HepG2 (cell line): ENCODE measurements around the gene KLHDC8B. TPM values are rescaled to one million over a fixed set of nuclear protein-coding genes. Genes with fewer than 3 reads are reported as not detected.
A peak's percentile ranks its signal among the peaks of the same experiment; 100 is the strongest.

Experiments used
- BRD4 ChIP-seq: sonication (generic); formaldehyde crosslinking; IDR thresholded peaks from 2 replicates; pipeline ENCODE4 v1.4.0; 2020; ENCODE audit warnings: missing genetic modification reagents
- FOXJ3 ChIP-seq: sonication (generic); formaldehyde crosslinking; IDR thresholded peaks from 2 replicates; pipeline ENCODE4 v1.4.0; 2020; ENCODE audit warnings: missing genetic modification reagents, mild to moderate bottlenecking, borderline replicate concordance
- KDM5A ChIP-seq: fragments of 200-600 bp; sonication (generic); IDR thresholded peaks from 2 replicates; pipeline ENCODE4 v1.7.0; 2018; ENCODE audit warnings: antibody characterized with exemption, mild to moderate bottlenecking, low read length, borderline replicate concordance
- MAFK ChIP-seq, 2 experiments: IDR thresholded peaks in 1 of 2; conservative IDR thresholded peaks in 1 of 2; 2 replicates each; pipeline ENCODE4 v1.6.1; 2011; ENCODE audit warnings: improper control_type of control experiment in 2 of 2, low read length in 2 of 2
- SALL1 ChIP-seq: sonication (generic); formaldehyde crosslinking; IDR thresholded peaks from 2 replicates; pipeline ENCODE4 v1.8.0; 2022; ENCODE audit warnings: mild to moderate bottlenecking, missing genetic modification reagents
- SMYD3 ChIP-seq: sonication (generic); formaldehyde crosslinking; IDR thresholded peaks from 2 replicates; pipeline ENCODE4 v1.8.1; 2023; ENCODE audit warnings: mild to moderate bottlenecking, missing genetic modification reagents
- SP2 ChIP-seq: sonication (generic); formaldehyde crosslinking; IDR thresholded peaks from 2 replicates; pipeline ENCODE4 v1.5.1; 2020; ENCODE audit warnings: mild to moderate bottlenecking, missing genetic modification reagents
- TMF1 ChIP-seq: sonication (generic); formaldehyde crosslinking; IDR thresholded peaks from 2 replicates; pipeline ENCODE4 v1.8.1; 2022; ENCODE audit warnings: low read depth, missing genetic modification reagents
- ZFP36L2 ChIP-seq: sonication (generic); formaldehyde crosslinking; IDR thresholded peaks from 2 replicates; pipeline ENCODE4 v1.4.0; 2020; ENCODE audit warnings: missing genetic modification reagents
- ZNF10 ChIP-seq: sonication (generic); formaldehyde crosslinking; IDR thresholded peaks from 2 replicates; pipeline ENCODE4 v1.4.0; 2020; ENCODE audit warnings: mild to moderate bottlenecking, low read depth, missing genetic modification reagents, borderline replicate concordance
- ZNF383 ChIP-seq: sonication (generic); formaldehyde crosslinking; IDR thresholded peaks from 2 replicates; pipeline ENCODE4 v1.4.0; 2020; ENCODE audit warnings: missing genetic modification reagents, mild to moderate bottlenecking, borderline replicate concordance
- ZNF547 ChIP-seq: sonication (generic); formaldehyde crosslinking; IDR thresholded peaks from 2 replicates; pipeline ENCODE4 v1.5.1; 2020; ENCODE audit warnings: mild to moderate bottlenecking, missing genetic modification reagents
- ZNF674 ChIP-seq: sonication (generic); formaldehyde crosslinking; IDR thresholded peaks from 2 replicates; pipeline ENCODE4 v1.5.0; 2020; ENCODE audit warnings: low read depth, mild to moderate bottlenecking, missing genetic modification reagents
- ZNF713 ChIP-seq: sonication (generic); formaldehyde crosslinking; IDR thresholded peaks from 2 replicates; pipeline ENCODE4 v1.4.0; 2020; ENCODE audit warnings: mild to moderate bottlenecking, missing genetic modification reagents
- ZNF75D ChIP-seq: sonication (generic); formaldehyde crosslinking; IDR thresholded peaks from 2 replicates; pipeline ENCODE4 v1.8.1; 2023; ENCODE audit warnings: missing genetic modification reagents, mild to moderate bottlenecking, borderline replicate concordance
- ZNF766 ChIP-seq: sonication (generic); formaldehyde crosslinking; IDR thresholded peaks from 2 replicates; pipeline ENCODE4 v1.5.0; 2020; ENCODE audit warnings: missing genetic modification reagents, borderline replicate concordance
- ZNF775 ChIP-seq: sonication (generic); formaldehyde crosslinking; IDR thresholded peaks from 2 replicates; pipeline ENCODE4 v1.4.0; 2020; ENCODE audit warnings: missing genetic modification reagents, mild to moderate bottlenecking, moderate library complexity, borderline replicate concordance
- polyA plus RNA-seq, 8 experiments: library from polyadenylated mRNA; depleted of rRNA in 3 of 8; stranded (reverse) in 7 of 8; unstranded in 1 of 8; fragments of >200 nt; fragmentation: Illumina TruSeq in 4 of 8; extraction: Trizol in 4 of 8; gene quantifications; 2 replicates each; pipeline versions ENCODE4 v1.2.1 to v1.2.3, GENCODE V29; 2011 to 2016; ENCODE audit warnings: low read depth in 4 of 8, missing spikeins in 1 of 8, mixed read lengths in 1 of 8; ENCODE audit not compliant: insufficient read depth in 1 of 8
- total RNA-seq, 5 experiments: library from RNA; depleted of rRNA; stranded (reverse); fragments of >200 nt; fragmentation: Illumina TruSeq; extraction: Trizol; gene quantifications; 2 replicates each; pipeline ENCODE4 v1.2.3, GENCODE V29; 2016; ENCODE audit warnings: low read depth in 1 of 5
- TF ChIP-seq, protein P1 (sequence below): sonication (generic); formaldehyde crosslinking; IDR thresholded peaks from 2 replicates; pipeline ENCODE4 v1.8.1; 2022; ENCODE audit warnings: mild to moderate bottlenecking, missing genetic modification reagents
- TF ChIP-seq, protein P2 (sequence below): sonication (generic); formaldehyde crosslinking; IDR thresholded peaks from 2 replicates; pipeline ENCODE4 v1.5.0; 2020; ENCODE audit warnings: mild to moderate bottlenecking, missing genetic modification reagents
- TF ChIP-seq, protein P3 (sequence below): sonication (generic); formaldehyde crosslinking; IDR thresholded peaks from 2 replicates; pipeline ENCODE4 v1.4.0; 2020; ENCODE audit warnings: missing genetic modification reagents, borderline replicate concordance
- TF ChIP-seq, protein P4 (sequence below): sonication (generic); formaldehyde crosslinking; IDR thresholded peaks from 2 replicates; pipeline ENCODE4 v1.4.0; 2020; ENCODE audit warnings: missing genetic modification reagents

The KLHDC8B gene
- total and polyA plus RNA-seq, 2 of the 13 experiments (the other 11 are each of a cell fraction or from before 2014, with no cell fraction given), result 17.2 to 17.8 TPM

DNA sequence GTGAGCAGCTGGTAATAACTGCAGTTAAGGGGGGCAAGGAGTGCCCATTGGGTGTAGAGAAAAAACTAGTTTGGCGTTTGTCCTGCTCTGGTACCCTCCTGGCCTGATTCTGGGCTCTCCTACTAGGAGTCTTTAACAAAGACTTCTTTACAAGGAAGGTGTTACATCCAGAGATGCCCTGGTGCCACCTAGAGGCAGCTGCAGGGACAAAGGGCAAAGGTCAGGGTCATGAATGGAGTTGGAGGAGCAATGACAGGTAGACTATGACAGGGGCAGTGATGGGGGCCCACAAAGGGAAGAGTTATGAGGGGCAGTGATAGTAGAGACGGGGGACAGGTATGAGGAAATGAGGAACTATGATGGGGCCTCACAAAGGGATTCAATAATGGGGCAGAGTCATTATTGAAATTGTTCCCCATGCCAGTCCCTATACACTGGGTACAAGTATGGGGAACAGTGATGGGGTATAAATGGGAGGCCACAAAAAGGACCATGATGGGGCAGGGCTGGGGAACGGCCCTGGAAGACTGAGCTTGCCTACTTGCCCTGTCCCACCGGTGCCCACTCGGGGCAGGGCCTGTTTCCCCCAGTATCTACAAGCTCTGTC, 13.2 kb upstream of the KLHDC8B start (continued):
- TF ChIP-seq, protein P1, sequence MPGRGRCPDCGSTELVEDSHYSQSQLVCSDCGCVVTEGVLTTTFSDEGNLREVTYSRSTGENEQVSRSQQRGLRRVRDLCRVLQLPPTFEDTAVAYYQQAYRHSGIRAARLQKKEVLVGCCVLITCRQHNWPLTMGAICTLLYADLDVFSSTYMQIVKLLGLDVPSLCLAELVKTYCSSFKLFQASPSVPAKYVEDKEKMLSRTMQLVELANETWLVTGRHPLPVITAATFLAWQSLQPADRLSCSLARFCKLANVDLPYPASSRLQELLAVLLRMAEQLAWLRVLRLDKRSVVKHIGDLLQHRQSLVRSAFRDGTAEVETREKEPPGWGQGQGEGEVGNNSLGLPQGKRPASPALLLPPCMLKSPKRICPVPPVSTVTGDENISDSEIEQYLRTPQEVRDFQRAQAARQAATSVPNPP (CRISPR knock-in tag), result no peak
- no peak for TF ChIP-seq ZNF547 (CRISPR knock-in tag)
- no peak for TF ChIP-seq ZNF75D (CRISPR knock-in tag)
- TF ChIP-seq, protein P2, sequence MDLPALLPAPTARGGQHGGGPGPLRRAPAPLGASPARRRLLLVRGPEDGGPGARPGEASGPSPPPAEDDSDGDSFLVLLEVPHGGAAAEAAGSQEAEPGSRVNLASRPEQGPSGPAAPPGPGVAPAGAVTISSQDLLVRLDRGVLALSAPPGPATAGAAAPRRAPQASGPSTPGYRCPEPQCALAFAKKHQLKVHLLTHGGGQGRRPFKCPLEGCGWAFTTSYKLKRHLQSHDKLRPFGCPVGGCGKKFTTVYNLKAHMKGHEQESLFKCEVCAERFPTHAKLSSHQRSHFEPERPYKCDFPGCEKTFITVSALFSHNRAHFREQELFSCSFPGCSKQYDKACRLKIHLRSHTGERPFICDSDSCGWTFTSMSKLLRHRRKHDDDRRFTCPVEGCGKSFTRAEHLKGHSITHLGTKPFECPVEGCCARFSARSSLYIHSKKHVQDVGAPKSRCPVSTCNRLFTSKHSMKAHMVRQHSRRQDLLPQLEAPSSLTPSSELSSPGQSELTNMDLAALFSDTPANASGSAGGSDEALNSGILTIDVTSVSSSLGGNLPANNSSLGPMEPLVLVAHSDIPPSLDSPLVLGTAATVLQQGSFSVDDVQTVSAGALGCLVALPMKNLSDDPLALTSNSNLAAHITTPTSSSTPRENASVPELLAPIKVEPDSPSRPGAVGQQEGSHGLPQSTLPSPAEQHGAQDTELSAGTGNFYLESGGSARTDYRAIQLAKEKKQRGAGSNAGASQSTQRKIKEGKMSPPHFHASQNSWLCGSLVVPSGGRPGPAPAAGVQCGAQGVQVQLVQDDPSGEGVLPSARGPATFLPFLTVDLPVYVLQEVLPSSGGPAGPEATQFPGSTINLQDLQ (CRISPR knock-in tag), result no peak
- no peak for TF ChIP-seq ZNF775 (CRISPR knock-in tag)
- TF ChIP-seq, protein P3, sequence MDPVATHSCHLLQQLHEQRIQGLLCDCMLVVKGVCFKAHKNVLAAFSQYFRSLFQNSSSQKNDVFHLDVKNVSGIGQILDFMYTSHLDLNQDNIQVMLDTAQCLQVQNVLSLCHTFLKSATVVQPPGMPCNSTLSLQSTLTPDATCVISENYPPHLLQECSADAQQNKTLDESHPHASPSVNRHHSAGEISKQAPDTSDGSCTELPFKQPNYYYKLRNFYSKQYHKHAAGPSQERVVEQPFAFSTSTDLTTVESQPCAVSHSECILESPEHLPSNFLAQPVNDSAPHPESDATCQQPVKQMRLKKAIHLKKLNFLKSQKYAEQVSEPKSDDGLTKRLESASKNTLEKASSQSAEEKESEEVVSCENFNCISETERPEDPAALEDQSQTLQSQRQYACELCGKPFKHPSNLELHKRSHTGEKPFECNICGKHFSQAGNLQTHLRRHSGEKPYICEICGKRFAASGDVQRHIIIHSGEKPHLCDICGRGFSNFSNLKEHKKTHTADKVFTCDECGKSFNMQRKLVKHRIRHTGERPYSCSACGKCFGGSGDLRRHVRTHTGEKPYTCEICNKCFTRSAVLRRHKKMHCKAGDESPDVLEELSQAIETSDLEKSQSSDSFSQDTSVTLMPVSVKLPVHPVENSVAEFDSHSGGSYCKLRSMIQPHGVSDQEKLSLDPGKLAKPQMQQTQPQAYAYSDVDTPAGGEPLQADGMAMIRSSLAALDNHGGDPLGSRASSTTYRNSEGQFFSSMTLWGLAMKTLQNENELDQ, result no peak
- TF ChIP-seq ZNF766 (CRISPR knock-in tag), result no peak
- TF ChIP-seq FOXJ3 (CRISPR knock-in tag), result no peak
- TF ChIP-seq ZNF383 (CRISPR knock-in tag), result no peak
- TF ChIP-seq ZFP36L2, result no peak
- TF ChIP-seq TMF1 (CRISPR knock-in tag), result no peak
- no peak for TF ChIP-seq ZNF674 (CRISPR knock-in tag)
- no peak for TF ChIP-seq SP2
- peak; percentile 52; the same call in 1 of the 2 replicates for TF ChIP-seq SALL1
- TF ChIP-seq MAFK (conservative IDR thresholded peaks at IDR 0.05 in 1 of 2, IDR thresholded peaks at IDR 0.05 in 1 of 2; ENCODE audit: low read length in 2 of 2), result no peak
- no peak for TF ChIP-seq SMYD3 (CRISPR knock-in tag)
- TF ChIP-seq ZNF10 (CRISPR knock-in tag), result no peak
- TF ChIP-seq ZNF713 (CRISPR knock-in tag), result no peak
- TF ChIP-seq KDM5A, result no peak
- TF ChIP-seq, protein P4, sequence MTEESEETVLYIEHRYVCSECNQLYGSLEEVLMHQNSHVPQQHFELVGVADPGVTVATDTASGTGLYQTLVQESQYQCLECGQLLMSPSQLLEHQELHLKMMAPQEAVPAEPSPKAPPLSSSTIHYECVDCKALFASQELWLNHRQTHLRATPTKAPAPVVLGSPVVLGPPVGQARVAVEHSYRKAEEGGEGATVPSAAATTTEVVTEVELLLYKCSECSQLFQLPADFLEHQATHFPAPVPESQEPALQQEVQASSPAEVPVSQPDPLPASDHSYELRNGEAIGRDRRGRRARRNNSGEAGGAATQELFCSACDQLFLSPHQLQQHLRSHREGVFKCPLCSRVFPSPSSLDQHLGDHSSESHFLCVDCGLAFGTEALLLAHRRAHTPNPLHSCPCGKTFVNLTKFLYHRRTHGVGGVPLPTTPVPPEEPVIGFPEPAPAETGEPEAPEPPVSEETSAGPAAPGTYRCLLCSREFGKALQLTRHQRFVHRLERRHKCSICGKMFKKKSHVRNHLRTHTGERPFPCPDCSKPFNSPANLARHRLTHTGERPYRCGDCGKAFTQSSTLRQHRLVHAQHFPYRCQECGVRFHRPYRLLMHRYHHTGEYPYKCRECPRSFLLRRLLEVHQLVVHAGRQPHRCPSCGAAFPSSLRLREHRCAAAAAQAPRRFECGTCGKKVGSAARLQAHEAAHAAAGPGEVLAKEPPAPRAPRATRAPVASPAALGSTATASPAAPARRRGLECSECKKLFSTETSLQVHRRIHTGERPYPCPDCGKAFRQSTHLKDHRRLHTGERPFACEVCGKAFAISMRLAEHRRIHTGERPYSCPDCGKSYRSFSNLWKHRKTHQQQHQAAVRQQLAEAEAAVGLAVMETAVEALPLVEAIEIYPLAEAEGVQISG (CRISPR knock-in tag), result 0 out of 2 replicates have a peak, but pooled peaks have one; percentile 41
- no peak for TF ChIP-seq BRD4 (CRISPR knock-in tag)
